ENCODE data around the gene GUCA2B.

The GUCA2B gene

GRCh38 chr1:42178249-42178648 is 25.0 kb downstream of the GUCA2B start:
- WGBS (ENCODE audit: insufficient coverage): no CpG with 5 or more reads among the region's 3 CpGs
- Histone ChIP-seq H3K9me3 (ENCODE audit: control extremely low read depth in 1 of 5, control insufficient read depth in 4 of 5, insufficient read depth in 2 of 5, low read depth in 1 of 5, low read length in 4 of 5) (no peaks in the 10 kb centered on the region), H3K27me3 (replicated peaks in 2 of 5; ENCODE audit: control insufficient read depth in 4 of 5, insufficient read depth in 5 of 5, low read length in 4 of 5) (no peaks in the 10 kb centered on the region), H3K4me3 (ENCODE audit: control insufficient read depth in 1 of 7, extremely low read depth in 1 of 7, insufficient read depth in 4 of 7, low read depth in 2 of 7, low read length in 6 of 7) (no peak overlapping the region), H3K4me1 (ENCODE audit: control extremely low read depth in 1 of 4, control insufficient read depth in 4 of 4, insufficient read depth in 4 of 4, low read length in 3 of 4) (peaks cover 0 to 29% (median 15%) of the 10 kb centered on the region in 4 experiments), H3K27ac (ENCODE audit: insufficient read depth in 1 of 2, low read depth in 1 of 2, low read length in 2 of 2, poor library complexity in 1 of 2, severe bottlenecking in 2 of 2) (no peak overlapping the region), H3K36me3 (ENCODE audit: control insufficient read depth in 4 of 4, insufficient read depth in 4 of 4, low read length in 3 of 4) (peaks cover 4 to 25% (median 6%) of the 10 kb centered on the region in 4 experiments)
- ChIA-PET POLR2A (no interaction called here), CTCF (no interaction called here)
- DNase-seq: no peak

GRCh38 chr1:42179275-42179674 is 26.1 kb downstream of the GUCA2B start:
- Histone ChIP-seq H3K27me3 (replicated peaks in 2 of 5; ENCODE audit: control insufficient read depth in 4 of 5, insufficient read depth in 5 of 5, low read length in 4 of 5) (no peaks in the 10 kb centered on the region), H3K4me3 (ENCODE audit: control insufficient read depth in 1 of 7, extremely low read depth in 1 of 7, insufficient read depth in 4 of 7, low read depth in 2 of 7, low read length in 6 of 7) (peak overlapping the region in 2 of 7 experiments; percentile 11 to 35), H3K9me3 (ENCODE audit: control extremely low read depth in 1 of 5, control insufficient read depth in 4 of 5, insufficient read depth in 2 of 5, low read depth in 1 of 5, low read length in 4 of 5) (no peaks in the 10 kb centered on the region), H3K27ac (ENCODE audit: insufficient read depth in 1 of 2, low read depth in 1 of 2, low read length in 2 of 2, poor library complexity in 1 of 2, severe bottlenecking in 2 of 2) (peak overlapping the region in 1 of 2 experiments; percentile 46), H3K4me1 (ENCODE audit: control extremely low read depth in 1 of 4, control insufficient read depth in 4 of 4, insufficient read depth in 4 of 4, low read length in 3 of 4) (peaks cover 0 to 29% (median 15%) of the 10 kb centered on the region in 4 experiments), H3K36me3 (ENCODE audit: control insufficient read depth in 4 of 4, insufficient read depth in 4 of 4, low read length in 3 of 4) (peaks cover 3 to 29% (median 6%) of the 10 kb centered on the region in 4 experiments)
- WGBS (ENCODE audit: insufficient coverage): 0% methylated on average over 2 of the region's 2 CpGs
- ChIA-PET POLR2A (no interaction called here), CTCF (interaction anchor here (1.2 kb wide), 1 partner anchor 143 kb away, joined by 3 read pairs; no protein-coding TSS in a partner anchor)
- peak in 2 of 3 donors; percentile 46 to 71 for DNase-seq

GRCh38 chr1:42179900-42180329 is 26.7 kb downstream of the GUCA2B start:
- Histone ChIP-seq H3K36me3 (ENCODE audit: control insufficient read depth in 4 of 4, insufficient read depth in 4 of 4, low read length in 3 of 4) (peaks cover 5 to 33% (median 8%) of the 10 kb centered on the region in 4 experiments), H3K27ac (ENCODE audit: insufficient read depth in 1 of 2, low read depth in 1 of 2, low read length in 2 of 2, poor library complexity in 1 of 2, severe bottlenecking in 2 of 2) (peak overlapping the region in 1 of 2 experiments; percentile 46), H3K4me1 (ENCODE audit: control extremely low read depth in 1 of 4, control insufficient read depth in 4 of 4, insufficient read depth in 4 of 4, low read length in 3 of 4) (peaks cover 0 to 29% (median 15%) of the 10 kb centered on the region in 4 experiments), H3K27me3 (replicated peaks in 2 of 5; ENCODE audit: control insufficient read depth in 4 of 5, insufficient read depth in 5 of 5, low read length in 4 of 5) (no peaks in the 10 kb centered on the region), H3K9me3 (ENCODE audit: control extremely low read depth in 1 of 5, control insufficient read depth in 4 of 5, insufficient read depth in 2 of 5, low read depth in 1 of 5, low read length in 4 of 5) (no peaks in the 10 kb centered on the region), H3K4me3 (ENCODE audit: control insufficient read depth in 1 of 7, extremely low read depth in 1 of 7, insufficient read depth in 4 of 7, low read depth in 2 of 7, low read length in 6 of 7) (no peak overlapping the region)
- 81% methylated on average over 2 of the region's 4 CpGs for WGBS (ENCODE audit: insufficient coverage)
- DNase-seq: peak in 2 of 3 donors; percentile 24 to 28
- ChIA-PET CTCF (interaction anchor here (1.2 kb wide), 1 partner anchor 143 kb away, joined by 3 read pairs; no protein-coding TSS in a partner anchor), POLR2A (interaction anchor here (0.6 kb wide), 1 partner anchor 15 kb away, joined by 3 read pairs; no protein-coding TSS in a partner anchor)

GRCh38 chr1:42181687-42182086 is 28.5 kb downstream of the GUCA2B start:
- DNase-seq: no peak
- POLR2A ChIA-PET: no interaction called here
- H3K36me3 ChIP-seq (ENCODE audit: control insufficient read depth in 4 of 4, insufficient read depth in 4 of 4, low read length in 3 of 4): peaks cover 7 to 36% (median 16%) of the 10 kb centered on the region in 4 experiments
- H3K4me3 ChIP-seq (ENCODE audit: control insufficient read depth in 1 of 7, extremely low read depth in 1 of 7, insufficient read depth in 4 of 7, low read depth in 2 of 7, low read length in 6 of 7): no peak overlapping the region
- H3K4me1 ChIP-seq (ENCODE audit: control extremely low read depth in 1 of 4, control insufficient read depth in 4 of 4, insufficient read depth in 4 of 4, low read length in 3 of 4): peaks cover 0 to 29% (median 15%) of the 10 kb centered on the region in 4 experiments
- H3K27ac ChIP-seq (ENCODE audit: insufficient read depth in 1 of 2, low read depth in 1 of 2, low read length in 2 of 2, poor library complexity in 1 of 2, severe bottlenecking in 2 of 2): no peak overlapping the region
- H3K9me3 ChIP-seq (ENCODE audit: control extremely low read depth in 1 of 5, control insufficient read depth in 4 of 5, insufficient read depth in 2 of 5, low read depth in 1 of 5, low read length in 4 of 5): no peaks in the 10 kb centered on the region
- CTCF ChIA-PET: interaction anchor here (1.2 kb wide), 1 partner anchor 152 kb away, joined by 3 read pairs; no protein-coding TSS in a partner anchor
- H3K27me3 ChIP-seq (replicated peaks in 2 of 5; ENCODE audit: control insufficient read depth in 4 of 5, insufficient read depth in 5 of 5, low read length in 4 of 5): no peaks in the 10 kb centered on the region
- WGBS (ENCODE audit: insufficient coverage): no CpG with 5 or more reads among the region's 4 CpGs

GRCh38 chr1:42183210-42183956 is 30.2 kb downstream of the GUCA2B start:
- CTCF ChIA-PET: interaction anchor here (1.0 kb wide), 2 partner anchors 8 to 9 kb away, joined by 3 read pairs; no protein-coding TSS in a partner anchor
- POLR2A ChIA-PET: no interaction called here

GRCh38 chr1:42183957-42184268 is 30.7 kb downstream of the GUCA2B start:
- ChIA-PET POLR2A (no interaction called here), CTCF (interaction anchor here (1.0 kb wide), 1 partner anchor 10 kb away, joined by 3 read pairs; no protein-coding TSS in a partner anchor)
- H3K4me3 ChIP-seq (ENCODE audit: control insufficient read depth in 1 of 7, extremely low read depth in 1 of 7, insufficient read depth in 4 of 7, low read depth in 2 of 7, low read length in 6 of 7): no peak overlapping the region
- H3K27ac ChIP-seq (ENCODE audit: insufficient read depth in 1 of 2, low read depth in 1 of 2, low read length in 2 of 2, poor library complexity in 1 of 2, severe bottlenecking in 2 of 2): no peak overlapping the region
- no peaks in the 10 kb centered on the region for H3K27me3 ChIP-seq (replicated peaks in 2 of 5; ENCODE audit: control insufficient read depth in 4 of 5, insufficient read depth in 5 of 5, low read length in 4 of 5)
- no peaks in the 10 kb centered on the region for H3K9me3 ChIP-seq (ENCODE audit: control extremely low read depth in 1 of 5, control insufficient read depth in 4 of 5, insufficient read depth in 2 of 5, low read depth in 1 of 5, low read length in 4 of 5)
- peaks cover 5 to 40% (median 23%) of the 10 kb centered on the region in 4 experiments for H3K36me3 ChIP-seq (ENCODE audit: control insufficient read depth in 4 of 4, insufficient read depth in 4 of 4, low read length in 3 of 4)
- 98% methylated on average over 5 of the region's 6 CpGs for WGBS (ENCODE audit: insufficient coverage)
- DNase-seq: no peak
- H3K4me1 ChIP-seq (ENCODE audit: control extremely low read depth in 1 of 4, control insufficient read depth in 4 of 4, insufficient read depth in 4 of 4, low read length in 3 of 4): peaks cover 0 to 19% (median 12%) of the 10 kb centered on the region in 4 experiments

More at GRCh38 chr1:42183210-42183956, 30.2 kb downstream of the GUCA2B start:
- Histone ChIP-seq H3K36me3 (ENCODE audit: control insufficient read depth in 4 of 4, insufficient read depth in 4 of 4, low read length in 3 of 4) (peaks cover 5 to 37% (median 18%) of the 10 kb centered on the region in 4 experiments), H3K27me3 (replicated peaks in 2 of 5; ENCODE audit: control insufficient read depth in 4 of 5, insufficient read depth in 5 of 5, low read length in 4 of 5) (no peaks in the 10 kb centered on the region), H3K27ac (ENCODE audit: insufficient read depth in 1 of 2, low read depth in 1 of 2, low read length in 2 of 2, poor library complexity in 1 of 2, severe bottlenecking in 2 of 2) (no peak overlapping the region), H3K4me3 (ENCODE audit: control insufficient read depth in 1 of 7, extremely low read depth in 1 of 7, insufficient read depth in 4 of 7, low read depth in 2 of 7, low read length in 6 of 7) (no peak overlapping the region), H3K9me3 (ENCODE audit: control extremely low read depth in 1 of 5, control insufficient read depth in 4 of 5, insufficient read depth in 2 of 5, low read depth in 1 of 5, low read length in 4 of 5) (no peaks in the 10 kb centered on the region), H3K4me1 (ENCODE audit: control extremely low read depth in 1 of 4, control insufficient read depth in 4 of 4, insufficient read depth in 4 of 4, low read length in 3 of 4) (peaks cover 0 to 24% (median 13%) of the 10 kb centered on the region in 4 experiments)
- DNase-seq: no peak
- WGBS (ENCODE audit: insufficient coverage): no CpG with 5 or more reads among the region's 7 CpGs

GRCh38 chr1:42184616-42185015 is 31.4 kb downstream of the GUCA2B start:
- POLR2A ChIA-PET: no interaction called here

More at GRCh38 chr1:42184616-42185015, 31.4 kb downstream of the GUCA2B start:
- Histone ChIP-seq H3K36me3 (ENCODE audit: control insufficient read depth in 4 of 4, insufficient read depth in 4 of 4, low read length in 3 of 4) (peaks cover 5 to 46% (median 28%) of the 10 kb centered on the region in 4 experiments), H3K9me3 (ENCODE audit: control extremely low read depth in 1 of 5, control insufficient read depth in 4 of 5, insufficient read depth in 2 of 5, low read depth in 1 of 5, low read length in 4 of 5) (no peaks in the 10 kb centered on the region), H3K27me3 (replicated peaks in 2 of 5; ENCODE audit: control insufficient read depth in 4 of 5, insufficient read depth in 5 of 5, low read length in 4 of 5) (no peaks in the 10 kb centered on the region), H3K4me3 (ENCODE audit: control insufficient read depth in 1 of 7, extremely low read depth in 1 of 7, insufficient read depth in 4 of 7, low read depth in 2 of 7, low read length in 6 of 7) (no peak overlapping the region), H3K4me1 (ENCODE audit: control extremely low read depth in 1 of 4, control insufficient read depth in 4 of 4, insufficient read depth in 4 of 4, low read length in 3 of 4) (peaks cover 0 to 12% (median 6%) of the 10 kb centered on the region in 4 experiments), H3K27ac (ENCODE audit: insufficient read depth in 1 of 2, low read depth in 1 of 2, low read length in 2 of 2, poor library complexity in 1 of 2, severe bottlenecking in 2 of 2) (no peak overlapping the region)
- CTCF ChIA-PET: interaction anchor here (1.0 kb wide), 1 partner anchor 10 kb away, joined by 3 read pairs; no protein-coding TSS in a partner anchor
- no peak for DNase-seq
- 79% methylated on average over 3 of the region's 3 CpGs for WGBS (ENCODE audit: insufficient coverage)

Measured in common myeloid progenitor, CD34-positive (primary cell).